C1 segment of cervical spinal cord (tissue), 14 donors: ENCODE results near the gene FMC1.
A peak's percentile ranks its signal among the peaks of the same experiment; 100 is the strongest.
"Not testable (repeated sequence)": the region's sequence is repeated elsewhere in the genome, so short reads cannot be mapped to it uniquely, and the experiment has no call there.

Source experiments
- DNase-seq, 14 donors: peaks; one replicate each; lab custom pipeline; 2025; lab: John Stamatoyannopoulos, UW

The FMC1 gene

GRCh38 chr7:139341058-139341775 lies at the start of gene FMC1:
FMC1 (plus strand) TSS chr7:139341337; CDS start chr7:139341385, 48 bp downstream.
- DNase-seq, result peak; percentile 68 to 96 (median 94)

- no peak for DNase-seq
Observed at GRCh38 chr7:139292821-139293220, 48.3 kb upstream of the FMC1 start.

GRCh38 chr7:139293534-139293933 lies 47.6 kb upstream of the FMC1 start:
- DNase-seq, result no peak

- no peak for DNase-seq
Observed at GRCh38 chr7:139294241-139294640, 46.9 kb upstream of the FMC1 start.

- no peak for DNase-seq
Observed at GRCh38 chr7:139294951-139295575, 46.1 kb upstream of the FMC1 start.

- no peak for DNase-seq
Observed at GRCh38 chr7:139297795-139298194, 43.3 kb upstream of the FMC1 start.

GRCh38 chr7:139299296-139299695 lies 41.8 kb upstream of the FMC1 start:
- no peak for DNase-seq

- no peak for DNase-seq
Observed at GRCh38 chr7:139300390-139300789, 40.7 kb upstream of the FMC1 start.

GRCh38 chr7:139304517-139304916 lies 36.6 kb upstream of the FMC1 start:
- DNase-seq, result no peak

GRCh38 chr7:139317939-139318505 lies 23.1 kb upstream of the FMC1 start:
- no peak for DNase-seq

GRCh38 chr7:139321071-139321745 lies 19.9 kb upstream of the FMC1 start:
- no peak for DNase-seq

GRCh38 chr7:139324709-139325108 lies 16.4 kb upstream of the FMC1 start:
- not testable (repeated sequence) for DNase-seq

- no peak for DNase-seq
Observed at GRCh38 chr7:139328375-139328774, 12.8 kb upstream of the FMC1 start.

- no peak for DNase-seq
Observed at GRCh38 chr7:139329119-139329518, 12.0 kb upstream of the FMC1 start.

- no peak for DNase-seq
Observed at GRCh38 chr7:139330333-139331030, 10.7 kb upstream of the FMC1 start.

GRCh38 chr7:139332697-139333359 lies 8.3 kb upstream of the FMC1 start:
- no peak for DNase-seq

- not testable (repeated sequence) for DNase-seq
Observed at GRCh38 chr7:139333443-139333842, 7.7 kb upstream of the FMC1 start.

GRCh38 chr7:139334399-139335150 lies 6.6 kb upstream of the FMC1 start:
- no peak for DNase-seq

GRCh38 chr7:139339025-139339424 lies 2.1 kb upstream of the FMC1 start:
- DNase-seq, result no peak

GRCh38 chr7:139339698-139340036 lies 1.5 kb upstream of the FMC1 start:
- no peak for DNase-seq
